HG02588 (cell line): ENCODE measurements around the gene COLGALT1.

Source experiments
- ATAC-seq: cut with Tn5 transposase; IDR thresholded peaks from one replicate; pipeline ENCODE4 v1.9.1; 2021; ENCODE audit warnings: mild to moderate bottlenecking, moderate library complexity; ENCODE audit not compliant: unreplicated experiment

The COLGALT1 gene

GRCh38 chr19:17618281-17618903 lies 62.9 kb downstream of the COLGALT1 start:
- ATAC-seq = no peak

- no peak for ATAC-seq
Measured at GRCh38 chr19:17618936-17619335, 63.5 kb downstream of the COLGALT1 start.

GRCh38 chr19:17620696-17621095 lies 65.2 kb downstream of the COLGALT1 start:
- no peak for ATAC-seq

- ATAC-seq = no peak
Measured at GRCh38 chr19:17623224-17623935, 67.9 kb downstream of the COLGALT1 start.

GRCh38 chr19:17624314-17624991 lies 69.0 kb downstream of the COLGALT1 start:
- ATAC-seq = no peak

GRCh38 chr19:17625043-17625442 lies 69.6 kb downstream of the COLGALT1 start:
- ATAC-seq = no peak

GRCh38 chr19:17625980-17626379 lies 70.5 kb downstream of the COLGALT1 start:
- no peak for ATAC-seq

GRCh38 chr19:17626456-17627015 lies 71.1 kb downstream of the COLGALT1 start:
- ATAC-seq = no peak

- no peak for ATAC-seq
Measured at GRCh38 chr19:17627161-17627560, 71.7 kb downstream of the COLGALT1 start.

- no peak for ATAC-seq
Measured at GRCh38 chr19:17627921-17628320, 72.5 kb downstream of the COLGALT1 start.

GRCh38 chr19:17629760-17630159 lies 74.3 kb downstream of the COLGALT1 start:
- no peak for ATAC-seq

GRCh38 chr19:17632577-17632976 lies 77.1 kb downstream of the COLGALT1 start:
- no peak for ATAC-seq
